ENCODE measurements around the gene RNASE2. TPM values are rescaled to one million over a fixed set of nuclear protein-coding genes. Genes with fewer than 3 reads are reported as not detected.
"Not testable (repeated sequence)": the region's sequence is repeated elsewhere in the genome, so short reads cannot be mapped to it uniquely, and the experiment has no call there.

Gene RNASE2
- total RNA-seq, 1 donor from 2014 or later = not detected

GRCh38 chr14:20935303-20935984, 19.8 kb upstream of the RNASE2 start:
- peaks cover 18% of the 10 kb centered on the region for H3K27me3 Mint-ChIP-seq
- no peaks in the 10 kb centered on the region for H3K36me3 Mint-ChIP-seq (ENCODE audit: insufficient read depth)
- DNase-seq (ENCODE audit: low spot score, unreplicated experiment) = no peak
- no peaks in the 10 kb centered on the region for H3K4me1 Mint-ChIP-seq (ENCODE audit: low read depth)
- TF ChIP-seq, protein P1, sequence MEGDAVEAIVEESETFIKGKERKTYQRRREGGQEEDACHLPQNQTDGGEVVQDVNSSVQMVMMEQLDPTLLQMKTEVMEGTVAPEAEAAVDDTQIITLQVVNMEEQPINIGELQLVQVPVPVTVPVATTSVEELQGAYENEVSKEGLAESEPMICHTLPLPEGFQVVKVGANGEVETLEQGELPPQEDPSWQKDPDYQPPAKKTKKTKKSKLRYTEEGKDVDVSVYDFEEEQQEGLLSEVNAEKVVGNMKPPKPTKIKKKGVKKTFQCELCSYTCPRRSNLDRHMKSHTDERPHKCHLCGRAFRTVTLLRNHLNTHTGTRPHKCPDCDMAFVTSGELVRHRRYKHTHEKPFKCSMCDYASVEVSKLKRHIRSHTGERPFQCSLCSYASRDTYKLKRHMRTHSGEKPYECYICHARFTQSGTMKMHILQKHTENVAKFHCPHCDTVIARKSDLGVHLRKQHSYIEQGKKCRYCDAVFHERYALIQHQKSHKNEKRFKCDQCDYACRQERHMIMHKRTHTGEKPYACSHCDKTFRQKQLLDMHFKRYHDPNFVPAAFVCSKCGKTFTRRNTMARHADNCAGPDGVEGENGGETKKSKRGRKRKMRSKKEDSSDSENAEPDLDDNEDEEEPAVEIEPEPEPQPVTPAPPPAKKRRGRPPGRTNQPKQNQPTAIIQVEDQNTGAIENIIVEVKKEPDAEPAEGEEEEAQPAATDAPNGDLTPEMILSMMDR (IDR thresholded peaks at IDR 0.05; ENCODE audit: unreplicated experiment) = no peak
- H3K27ac Mint-ChIP-seq = no peak overlapping the region
- H3K4me3 Mint-ChIP-seq (ENCODE audit: low read depth) = no peak overlapping the region
- no peaks in the 10 kb centered on the region for H3K9me3 Mint-ChIP-seq (ENCODE audit: low read depth)

DNA sequence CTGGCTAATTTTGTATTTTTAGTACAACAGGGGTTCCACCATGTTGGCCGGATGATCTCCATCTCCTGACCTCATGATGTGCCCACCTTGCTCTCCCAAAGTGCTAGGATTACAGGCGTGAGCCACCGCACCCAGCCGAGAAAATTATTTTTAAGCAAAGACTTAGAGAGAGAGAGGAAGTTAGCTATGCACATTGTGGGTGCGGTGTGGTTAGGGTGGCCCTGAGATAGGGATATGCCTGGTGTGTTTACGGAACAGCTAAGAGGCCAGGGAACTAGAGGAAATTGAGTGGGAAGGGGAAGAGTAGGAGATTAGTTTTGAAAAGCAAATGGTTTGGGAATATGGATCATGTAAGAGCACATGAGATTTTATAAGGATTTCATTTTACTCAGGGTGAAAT, 10.1 kb upstream of the RNASE2 start:
- not testable (repeated sequence) for H3K27me3 Mint-ChIP-seq; H3K9me3 Mint-ChIP-seq (ENCODE audit: low read depth); H3K36me3 Mint-ChIP-seq (ENCODE audit: insufficient read depth); H3K27ac Mint-ChIP-seq; DNase-seq (ENCODE audit: low spot score, unreplicated experiment); H3K4me1 Mint-ChIP-seq (ENCODE audit: low read depth); H3K4me3 Mint-ChIP-seq (ENCODE audit: low read depth)

GRCh38 chr14:20946707-20947106, 8.6 kb upstream of the RNASE2 start:
- not testable (repeated sequence) for H3K27ac Mint-ChIP-seq; H3K4me3 Mint-ChIP-seq (ENCODE audit: low read depth); DNase-seq (ENCODE audit: low spot score, unreplicated experiment); H3K4me1 Mint-ChIP-seq (ENCODE audit: low read depth); H3K36me3 Mint-ChIP-seq (ENCODE audit: insufficient read depth); H3K9me3 Mint-ChIP-seq (ENCODE audit: low read depth); H3K27me3 Mint-ChIP-seq

DNA sequence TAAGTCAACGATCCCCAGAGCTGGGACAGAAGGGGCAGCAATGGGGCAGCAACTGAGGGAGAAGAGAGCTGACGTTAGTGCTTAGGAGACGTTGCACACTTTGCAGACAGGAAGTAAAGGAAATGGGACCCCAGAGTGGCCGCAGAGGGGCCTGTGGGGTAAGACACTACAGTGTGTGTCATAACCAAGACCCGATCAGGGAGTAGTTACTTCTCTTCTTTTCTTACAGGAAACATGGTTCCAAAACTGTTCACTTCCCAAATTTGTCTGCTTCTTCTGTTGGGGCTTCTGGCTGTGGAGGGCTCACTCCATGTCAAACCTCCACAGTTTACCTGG, 219 bp downstream of the RNASE2 start:
- peaks cover 18% of the 10 kb centered on the region for H3K27me3 Mint-ChIP-seq
- not testable (repeated sequence) for H3K36me3 Mint-ChIP-seq (ENCODE audit: insufficient read depth); H3K9me3 Mint-ChIP-seq (ENCODE audit: low read depth); H3K4me3 Mint-ChIP-seq (ENCODE audit: low read depth); DNase-seq (ENCODE audit: low spot score, unreplicated experiment); H3K4me1 Mint-ChIP-seq (ENCODE audit: low read depth); H3K27ac Mint-ChIP-seq

GRCh38 chr14:20956376-20956976, 1.2 kb downstream of the RNASE2 start:
- TF ChIP-seq, protein P1 (IDR thresholded peaks at IDR 0.05; ENCODE audit: unreplicated experiment) = no peak
- Mint-ChIP-seq H3K27ac (no peak overlapping the region), H3K4me3 (ENCODE audit: low read depth) (no peak overlapping the region)

DNA sequence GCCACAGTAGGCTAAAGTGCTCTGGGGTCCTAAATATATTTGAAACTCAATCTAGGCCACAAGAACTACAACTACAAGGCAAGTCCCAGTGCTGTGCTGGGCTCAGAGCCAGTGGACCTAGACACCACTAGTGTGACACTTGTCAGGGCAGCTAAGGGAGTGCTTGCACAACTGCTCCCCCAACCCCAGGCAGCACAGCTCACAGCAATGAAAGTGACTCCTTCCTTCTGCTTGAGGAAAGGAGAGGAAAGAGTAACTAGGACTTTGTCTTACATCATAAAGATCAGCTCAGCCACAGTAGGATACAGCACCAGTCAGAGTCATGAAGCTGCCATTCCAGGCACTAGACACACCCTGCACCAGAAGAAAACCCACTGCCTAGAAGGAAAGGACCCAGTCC, 3.7 kb downstream of the RNASE2 start:
- not testable (repeated sequence) for H3K27ac Mint-ChIP-seq; DNase-seq (ENCODE audit: low spot score, unreplicated experiment); H3K36me3 Mint-ChIP-seq (ENCODE audit: insufficient read depth); H3K4me3 Mint-ChIP-seq (ENCODE audit: low read depth); H3K4me1 Mint-ChIP-seq (ENCODE audit: low read depth); H3K9me3 Mint-ChIP-seq (ENCODE audit: low read depth)
- peaks cover 22% of the 10 kb centered on the region for H3K27me3 Mint-ChIP-seq

More at GRCh38 chr14:20956376-20956976, 1.2 kb downstream of the RNASE2 start:
- DNase-seq (ENCODE audit: low spot score, unreplicated experiment) = no peak
- H3K4me1 Mint-ChIP-seq (ENCODE audit: low read depth) = peaks cover 3% of the 10 kb centered on the region
- H3K36me3 Mint-ChIP-seq (ENCODE audit: insufficient read depth) = no peaks in the 10 kb centered on the region
- H3K27me3 Mint-ChIP-seq = peaks cover 18% of the 10 kb centered on the region
- H3K9me3 Mint-ChIP-seq (ENCODE audit: low read depth) = no peaks in the 10 kb centered on the region

DNA sequence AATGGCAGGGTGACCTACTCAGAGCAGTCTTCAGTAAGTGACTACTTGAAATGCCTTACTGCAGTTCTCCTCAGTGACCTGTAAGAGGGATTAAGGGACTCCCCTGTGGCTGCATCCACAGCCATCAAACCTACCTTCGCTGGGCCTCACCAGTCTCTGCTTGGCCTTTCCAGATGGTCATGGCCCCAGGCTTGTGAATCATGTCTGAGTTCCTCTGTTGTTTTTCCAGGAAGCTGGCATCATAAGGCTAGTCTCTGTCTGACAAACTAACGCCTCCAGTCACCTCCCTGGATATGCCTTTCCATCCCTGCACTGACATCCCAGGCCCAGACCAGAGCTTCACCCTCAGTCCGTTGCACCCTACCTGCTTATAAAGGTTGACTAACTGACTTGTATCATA, 14.0 kb downstream of the RNASE2 start:
- H3K4me1 Mint-ChIP-seq (ENCODE audit: low read depth) = peaks cover 2% of the 10 kb centered on the region
- no peak overlapping the region for H3K27ac Mint-ChIP-seq
- H3K9me3 Mint-ChIP-seq (ENCODE audit: low read depth) = no peaks in the 10 kb centered on the region
- no peak overlapping the region for H3K4me3 Mint-ChIP-seq (ENCODE audit: low read depth)
- H3K27me3 Mint-ChIP-seq = peaks cover 44% of the 10 kb centered on the region
- TF ChIP-seq, protein P1 (IDR thresholded peaks at IDR 0.05; ENCODE audit: unreplicated experiment) = no peak
- H3K36me3 Mint-ChIP-seq (ENCODE audit: insufficient read depth) = no peaks in the 10 kb centered on the region
- no peak for DNase-seq (ENCODE audit: low spot score, unreplicated experiment)

Data from progenitor cell of endocrine pancreas (in vitro differentiated cells).